ENCODE results near the gene NCAM1. TPM values are rescaled to one million over a fixed set of nuclear protein-coding genes. Genes with fewer than 3 reads are reported as not detected.

The NCAM1 gene
- total RNA-seq, 2 experiments from 2014 or later, result not detected

- Mint-ChIP-seq H3K27ac (no peak overlapping the region), H3K4me3 (no peak overlapping the region), H3K36me3 (ENCODE audit: low read depth) (no peaks in the 10 kb centered on the region), H3K27me3 (ENCODE audit: low read depth) (peaks cover 2% of the 10 kb centered on the region), H3K4me1 (ENCODE audit: low read depth) (no peaks in the 10 kb centered on the region), H3K9me3 (no peaks in the 10 kb centered on the region)
- no peak for DNase-seq
- CTCF ChIA-PET, result no interaction called here
- intact Hi-C loops (cut with micrococcal nuclease), result no loop called here
Measured at GRCh38 chr11:113269096-113269495, 307.9 kb downstream of the NCAM1 start.

GRCh38 chr11:113269636-113270035 is 308.4 kb downstream of the NCAM1 start:
- no peaks in the 10 kb centered on the region for H3K4me1 Mint-ChIP-seq (ENCODE audit: low read depth)
- H3K4me3 Mint-ChIP-seq, result no peak overlapping the region
- H3K9me3 Mint-ChIP-seq, result no peaks in the 10 kb centered on the region
- CTCF ChIA-PET, result no interaction called here
- intact Hi-C loops (cut with micrococcal nuclease), result no loop called here
- DNase-seq, result no peak
- no peaks in the 10 kb centered on the region for H3K36me3 Mint-ChIP-seq (ENCODE audit: low read depth)
- no peak overlapping the region for H3K27ac Mint-ChIP-seq
- H3K27me3 Mint-ChIP-seq (ENCODE audit: low read depth), result peaks cover 2% of the 10 kb centered on the region

GRCh38 chr11:113270080-113270479 is 308.9 kb downstream of the NCAM1 start:
- H3K36me3 Mint-ChIP-seq (ENCODE audit: low read depth), result no peaks in the 10 kb centered on the region
- peaks cover 2% of the 10 kb centered on the region for H3K27me3 Mint-ChIP-seq (ENCODE audit: low read depth)
- intact Hi-C loops (cut with micrococcal nuclease), result no loop called here
- CTCF ChIA-PET, result no interaction called here
- DNase-seq, result no peak
- no peaks in the 10 kb centered on the region for H3K4me1 Mint-ChIP-seq (ENCODE audit: low read depth)
- no peaks in the 10 kb centered on the region for H3K9me3 Mint-ChIP-seq
- no peak overlapping the region for H3K4me3 Mint-ChIP-seq
- no peak overlapping the region for H3K27ac Mint-ChIP-seq

GRCh38 chr11:113271551-113272245 is 310.5 kb downstream of the NCAM1 start:
- CTCF ChIA-PET, result no interaction called here
- intact Hi-C loops (cut with micrococcal nuclease), result no loop called here
- H3K4me3 Mint-ChIP-seq, result no peak overlapping the region

GRCh38 chr11:113272281-113272680 is 311.1 kb downstream of the NCAM1 start:
- Mint-ChIP-seq H3K27me3 (ENCODE audit: low read depth) (no peaks in the 10 kb centered on the region), H3K9me3 (no peaks in the 10 kb centered on the region), H3K36me3 (ENCODE audit: low read depth) (no peaks in the 10 kb centered on the region), H3K27ac (no peak overlapping the region), H3K4me3 (no peak overlapping the region), H3K4me1 (ENCODE audit: low read depth) (no peaks in the 10 kb centered on the region)
- intact Hi-C loops (cut with micrococcal nuclease), result no loop called here
- no peak for DNase-seq
- CTCF ChIA-PET, result no interaction called here

More at GRCh38 chr11:113271551-113272245, 310.5 kb downstream of the NCAM1 start:
- Mint-ChIP-seq H3K27ac (no peak overlapping the region), H3K4me1 (ENCODE audit: low read depth) (no peaks in the 10 kb centered on the region), H3K9me3 (no peaks in the 10 kb centered on the region), H3K36me3 (ENCODE audit: low read depth) (no peaks in the 10 kb centered on the region), H3K27me3 (ENCODE audit: low read depth) (no peaks in the 10 kb centered on the region)
- DNase-seq, result no peak

GRCh38 chr11:113272927-113273615 is 311.9 kb downstream of the NCAM1 start:
- CTCF ChIA-PET, result no interaction called here
- no peak for DNase-seq
- H3K4me3 Mint-ChIP-seq, result no peak overlapping the region
- intact Hi-C loops (cut with micrococcal nuclease), result no loop called here
- no peaks in the 10 kb centered on the region for H3K27me3 Mint-ChIP-seq (ENCODE audit: low read depth)
- no peaks in the 10 kb centered on the region for H3K4me1 Mint-ChIP-seq (ENCODE audit: low read depth)
- no peaks in the 10 kb centered on the region for H3K9me3 Mint-ChIP-seq
- H3K36me3 Mint-ChIP-seq (ENCODE audit: low read depth), result no peaks in the 10 kb centered on the region
- no peak overlapping the region for H3K27ac Mint-ChIP-seq

GRCh38 chr11:113273720-113274119 is 312.5 kb downstream of the NCAM1 start:
- no peak for DNase-seq
- intact Hi-C loops (cut with micrococcal nuclease), result no loop called here
- H3K27ac Mint-ChIP-seq, result no peak overlapping the region
- no peaks in the 10 kb centered on the region for H3K4me1 Mint-ChIP-seq (ENCODE audit: low read depth)
- no peaks in the 10 kb centered on the region for H3K9me3 Mint-ChIP-seq
- H3K27me3 Mint-ChIP-seq (ENCODE audit: low read depth), result no peaks in the 10 kb centered on the region
- CTCF ChIA-PET, result no interaction called here
- peaks cover 1% of the 10 kb centered on the region for H3K36me3 Mint-ChIP-seq (ENCODE audit: low read depth)
- H3K4me3 Mint-ChIP-seq, result no peak overlapping the region

- Mint-ChIP-seq H3K36me3 (ENCODE audit: low read depth) (peaks cover 1% of the 10 kb centered on the region), H3K9me3 (no peaks in the 10 kb centered on the region), H3K27me3 (ENCODE audit: low read depth) (no peaks in the 10 kb centered on the region), H3K4me3 (no peak overlapping the region), H3K27ac (no peak overlapping the region), H3K4me1 (ENCODE audit: low read depth) (no peaks in the 10 kb centered on the region)
- intact Hi-C loops (cut with micrococcal nuclease), result no loop called here
- DNase-seq, result no peak
- CTCF ChIA-PET, result no interaction called here
Measured at GRCh38 chr11:113274713-113275582, 313.7 kb downstream of the NCAM1 start.

GRCh38 chr11:113275602-113276001 is 314.4 kb downstream of the NCAM1 start:
- no peak overlapping the region for H3K4me3 Mint-ChIP-seq
- peaks cover 1% of the 10 kb centered on the region for H3K36me3 Mint-ChIP-seq (ENCODE audit: low read depth)
- no peaks in the 10 kb centered on the region for H3K9me3 Mint-ChIP-seq
- H3K4me1 Mint-ChIP-seq (ENCODE audit: low read depth), result no peaks in the 10 kb centered on the region
- CTCF ChIA-PET, result no interaction called here
- intact Hi-C loops (cut with micrococcal nuclease), result no loop called here
- DNase-seq, result no peak
- H3K27ac Mint-ChIP-seq, result no peak overlapping the region
- no peaks in the 10 kb centered on the region for H3K27me3 Mint-ChIP-seq (ENCODE audit: low read depth)

- CTCF ChIA-PET, result no interaction called here
- Mint-ChIP-seq H3K27me3 (ENCODE audit: low read depth) (no peaks in the 10 kb centered on the region), H3K4me1 (ENCODE audit: low read depth) (no peaks in the 10 kb centered on the region), H3K9me3 (no peaks in the 10 kb centered on the region), H3K27ac (no peak overlapping the region), H3K4me3 (no peak overlapping the region), H3K36me3 (ENCODE audit: low read depth) (peaks cover 1% of the 10 kb centered on the region)
- no peak for DNase-seq
- intact Hi-C loops (cut with micrococcal nuclease), result no loop called here
Measured at GRCh38 chr11:113276466-113276865, 315.2 kb downstream of the NCAM1 start.

- Mint-ChIP-seq H3K36me3 (ENCODE audit: low read depth) (peaks cover 1% of the 10 kb centered on the region), H3K27ac (no peak overlapping the region), H3K9me3 (no peaks in the 10 kb centered on the region), H3K27me3 (ENCODE audit: low read depth) (no peaks in the 10 kb centered on the region), H3K4me3 (no peak overlapping the region), H3K4me1 (ENCODE audit: low read depth) (no peaks in the 10 kb centered on the region)
- intact Hi-C loops (cut with micrococcal nuclease), result no loop called here
- CTCF ChIA-PET, result no interaction called here
- no peak for DNase-seq
Measured at GRCh38 chr11:113277907-113278306, 316.7 kb downstream of the NCAM1 start.

- CTCF ChIA-PET, result no interaction called here
- Mint-ChIP-seq H3K9me3 (no peaks in the 10 kb centered on the region), H3K27ac (no peak overlapping the region), H3K36me3 (ENCODE audit: low read depth) (peaks cover 1% of the 10 kb centered on the region), H3K27me3 (ENCODE audit: low read depth) (no peaks in the 10 kb centered on the region), H3K4me1 (ENCODE audit: low read depth) (no peaks in the 10 kb centered on the region), H3K4me3 (no peak overlapping the region)
- intact Hi-C loops (cut with micrococcal nuclease), result no loop called here
- DNase-seq, result no peak
Measured at GRCh38 chr11:113278481-113278880, 317.3 kb downstream of the NCAM1 start.
